H9 (cell line): ENCODE results near the gene UTF1. TPM values are rescaled to one million over a fixed set of nuclear protein-coding genes. Genes with fewer than 3 reads are reported as not detected.

Experiments
- DNase-seq: peaks from one replicate; pipeline ENCODE4 v3.0.0-alpha.2; 2017
- H2AFZ ChIP-seq: one replicate; pipeline ENCODE4 v1.6.1; 2013; ENCODE audit warnings: mild to moderate bottlenecking, low read length, control low read depth, moderate library complexity
- H2AK5ac ChIP-seq: 2 replicates; pipeline ENCODE4 v1.6.1; 2013; ENCODE audit warnings: low read length, control low read depth, mixed read lengths; ENCODE audit not compliant: insufficient read length
- H2BK120ac ChIP-seq: one replicate; pipeline ENCODE4 v1.6.1; 2013; ENCODE audit warnings: low read depth, mild to moderate bottlenecking, low read length, control low read depth, inconsistent platforms; ENCODE audit not compliant: poor library complexity, severe bottlenecking
- H2BK12ac ChIP-seq: 2 replicates; pipeline ENCODE4 v1.6.1; 2013; ENCODE audit warnings: low read length, control low read depth, mixed read lengths, low read depth; ENCODE audit not compliant: insufficient read length
- H2BK15ac ChIP-seq: 2 replicates; pipeline ENCODE4 v1.6.1; 2013; ENCODE audit warnings: low read depth, low read length, control low read depth
- H2BK20ac ChIP-seq: one replicate; pipeline ENCODE4 v1.6.1; 2013; ENCODE audit warnings: low read depth, mild to moderate bottlenecking, low read length, control low read depth, inconsistent platforms; ENCODE audit not compliant: poor library complexity, severe bottlenecking
- H2BK5ac ChIP-seq: 2 replicates; pipeline ENCODE4 v1.6.1; 2013; ENCODE audit warnings: low read length, control low read depth, mixed read lengths; ENCODE audit not compliant: insufficient read length
- H3K14ac ChIP-seq: 2 replicates; pipeline ENCODE4 v1.6.1; 2013; ENCODE audit warnings: low read length, control low read depth; ENCODE audit not compliant: insufficient read depth
- H3K18ac ChIP-seq: 2 replicates; pipeline ENCODE4 v1.6.1; 2013; ENCODE audit warnings: low read depth, mild to moderate bottlenecking, mixed read lengths, low read length, control low read depth; ENCODE audit not compliant: insufficient read length
- H3K23ac ChIP-seq: 2 replicates; pipeline ENCODE4 v1.6.1; 2013; ENCODE audit warnings: low read length, control low read depth, mixed read lengths, low read depth; ENCODE audit not compliant: insufficient read length
- H3K23me2 ChIP-seq: 2 replicates; pipeline ENCODE4 v1.6.1; 2013; ENCODE audit warnings: low read depth, mild to moderate bottlenecking, mixed read lengths, low read length, control low read depth; ENCODE audit not compliant: insufficient read length, poor library complexity, severe bottlenecking
- H3K27ac ChIP-seq: 2 replicates; pipeline ENCODE4 v1.5.1; 2013; ENCODE audit warnings: low read length, control low read depth, mixed read lengths, low read depth; ENCODE audit not compliant: insufficient read length
- H3K27me3 ChIP-seq: 2 replicates; pipeline ENCODE4 v1.6.1; 2013; ENCODE audit warnings: low read length, control low read depth, inconsistent platforms; ENCODE audit not compliant: insufficient read depth
- H3K4ac ChIP-seq: 2 replicates; pipeline ENCODE4 v1.6.1; 2013; ENCODE audit warnings: low read depth, mild to moderate bottlenecking, control low read depth, inconsistent platforms, low read length, moderate library complexity
- H3K4me1 ChIP-seq: 2 replicates; pipeline ENCODE4 v1.6.1; 2013; ENCODE audit warnings: low read length, control low read depth, inconsistent platforms; ENCODE audit not compliant: insufficient read depth
- H3K4me2 ChIP-seq: 2 replicates; pipeline ENCODE4 v1.6.1; 2013; ENCODE audit warnings: low read length, control low read depth, mixed read lengths; ENCODE audit not compliant: insufficient read length, insufficient read depth
- H3K56ac ChIP-seq: 2 replicates; pipeline ENCODE4 v1.6.1; 2013; ENCODE audit warnings: low read depth, mild to moderate bottlenecking, mixed read lengths, low read length, control low read depth; ENCODE audit not compliant: insufficient read length
- H3K79me1 ChIP-seq: 2 replicates; pipeline ENCODE4 v1.6.1; 2013; ENCODE audit warnings: low read depth, mild to moderate bottlenecking, moderate library complexity, low read length, control low read depth, inconsistent platforms; ENCODE audit not compliant: insufficient read depth, poor library complexity, severe bottlenecking
- H3K79me2 ChIP-seq: 2 replicates; pipeline ENCODE4 v1.6.1; 2013; ENCODE audit warnings: low read length, control low read depth, inconsistent platforms; ENCODE audit not compliant: insufficient read depth
- H3K9ac ChIP-seq: 2 replicates; pipeline ENCODE4 v1.6.1; 2013; ENCODE audit warnings: low read length, control low read depth, mixed read lengths; ENCODE audit not compliant: insufficient read length; ENCODE audit errors: extremely low read depth
- H3K9me3 ChIP-seq: one replicate; pipeline ENCODE4 v1.6.1; 2013; ENCODE audit warnings: low read depth, low read length, inconsistent platforms; ENCODE audit not compliant: control insufficient read depth
- H3T11ph ChIP-seq: one replicate; pipeline ENCODE4 v1.6.1; 2013; ENCODE audit warnings: mild to moderate bottlenecking, low read length, control low read depth, inconsistent platforms
- H4K20me1 ChIP-seq: one replicate; pipeline ENCODE4 v1.6.1; 2013; ENCODE audit not compliant: control insufficient read depth, insufficient read length, insufficient read depth
- H4K5ac ChIP-seq: 2 replicates; pipeline ENCODE4 v1.6.1; 2013; ENCODE audit warnings: low read depth, mild to moderate bottlenecking, mixed read lengths, low read length, control low read depth; ENCODE audit not compliant: insufficient read length
- H4K8ac ChIP-seq: replicated peaks from 2 replicates; pipeline ENCODE4 v1.6.1; 2013; ENCODE audit warnings: low read length, control low read depth, mixed read lengths, low read depth; ENCODE audit not compliant: insufficient read length
- H4K91ac ChIP-seq: 2 replicates; pipeline ENCODE4 v1.6.1; 2013; ENCODE audit warnings: low read depth, mild to moderate bottlenecking, moderate library complexity, mixed read lengths, low read length, control low read depth; ENCODE audit not compliant: insufficient read length
- H3K27ac Mint-ChIP-seq, 3 experiments: 2 replicates in 2 of 3; 3 replicates in 1 of 3; pipeline ENCODE4 v1.8.0; 2020 to 2021; ENCODE audit warnings: mixed read lengths in 3 of 3, mild to moderate bottlenecking in 1 of 3, moderate library complexity in 1 of 3
- H3K27me3 Mint-ChIP-seq: 2 replicates; pipeline ENCODE4 v1.8.0; 2021; ENCODE audit warnings: low read depth, mild to moderate bottlenecking, moderate library complexity, mixed read lengths
- H3K36me3 Mint-ChIP-seq, 3 experiments: 2 replicates in 2 of 3; 3 replicates in 1 of 3; pipeline ENCODE4 v1.8.0; 2020 to 2021; ENCODE audit warnings: low read depth in 3 of 3, mixed read lengths in 3 of 3; ENCODE audit not compliant: insufficient read depth in 1 of 3
- H3K4me1 Mint-ChIP-seq, 2 experiments: 2 replicates each; pipeline ENCODE4 v1.8.0; 2020; ENCODE audit warnings: mixed read lengths in 2 of 2
- H3K4me3 Mint-ChIP-seq, 2 experiments: 2 replicates in 1 of 2; 3 replicates in 1 of 2; pipeline ENCODE4 v1.8.0; 2020 to 2021; ENCODE audit warnings: mild to moderate bottlenecking in 2 of 2, mixed read lengths in 2 of 2, moderate library complexity in 1 of 2
- H3K9me3 Mint-ChIP-seq, 2 experiments: 2 replicates in 1 of 2; 3 replicates in 1 of 2; pipeline ENCODE4 v1.8.0; 2020; ENCODE audit warnings: mild to moderate bottlenecking in 2 of 2, mixed read lengths in 2 of 2, moderate library complexity in 1 of 2
- CTCF ChIP-seq: fragments of 200-600 bp; sonication (generic); conservative IDR thresholded peaks from 3 replicates; pipeline ENCODE4 v1.8.0; 2021; ENCODE audit warnings: antibody characterized with exemption, mild to moderate bottlenecking
- WGBS: extraction: QIAGEN DNeasy Blood & Tissue Kit; methylation state at CpG from one replicate; pipeline ENCODE4 v1.1.7; 2013; ENCODE audit warnings: missing lambda C conversion rate, low lambda C conversion rate, mixed read lengths; ENCODE audit not compliant: insufficient read length; ENCODE audit errors: extremely low coverage; 5-methylcytosine and 5-hydroxymethylcytosine counted together
- total RNA-seq: library from RNA; stranded (reverse); gene quantifications from 2 replicates; pipeline ENCODE4 v1.2.1, GENCODE V29; 2021

Gene UTF1
- total RNA-seq, 1 experiment from 2014 or later, result 31.5 TPM

GRCh38 chr10:133276100-133276434, 46.0 kb downstream of the UTF1 start:
- Histone ChIP-seq H2BK12ac (no peak overlapping the region), H3K79me2 (no peaks in the 10 kb centered on the region), H4K8ac (no peak overlapping the region), H3K79me1 (no peaks in the 10 kb centered on the region), H2BK20ac (no peak overlapping the region), H3T11ph (no peak overlapping the region), H3K9me3 (no peaks in the 10 kb centered on the region), H2BK5ac (no peak overlapping the region), H3K56ac (no peak overlapping the region), H3K14ac (no peak overlapping the region), H4K20me1 (no peaks in the 10 kb centered on the region), H3K4ac (no peak overlapping the region), H3K27ac (no peak overlapping the region), H3K18ac (no peak overlapping the region), H2AFZ (no peak overlapping the region), H4K91ac (no peak overlapping the region), H3K27me3 (no peaks in the 10 kb centered on the region; the same call in 1 of the 2 replicates), H2BK120ac (no peak overlapping the region), H2BK15ac (no peak overlapping the region), H3K23me2 (peaks cover 7% of the 10 kb centered on the region), H4K5ac (no peak overlapping the region), H3K9ac (no peak overlapping the region), H3K23ac (no peak overlapping the region), H2AK5ac (no peak overlapping the region), H3K4me2 (peak overlapping the region; percentile 37), H3K4me1 (no peaks in the 10 kb centered on the region)
- H3K36me3 Mint-ChIP-seq, result peaks cover 0 to 11% (median 0%) of the 10 kb centered on the region in 3 experiments; a peak in 2 of 7 replicates
- peaks cover 3 to 7% of the 10 kb centered on the region in 2 experiments; a peak in 3 of 4 replicates for H3K4me1 Mint-ChIP-seq
- no CpG with 5 or more reads among the region's 6 CpGs for WGBS
- no peaks in the 10 kb centered on the region for H3K9me3 Mint-ChIP-seq
- no peak overlapping the region for H3K27ac Mint-ChIP-seq
- H3K27me3 Mint-ChIP-seq, result peaks cover 11% of the 10 kb centered on the region
- peak overlapping the region; percentile 48 to 67 for H3K4me3 Mint-ChIP-seq
- no peak for TF ChIP-seq CTCF
- no peak for DNase-seq
